HG03095 (cell line): Measurements from ENCODE around the gene LMBR1.
"Not testable (repeated sequence)": the region's sequence is repeated elsewhere in the genome, so short reads cannot be mapped to it uniquely, and the experiment has no call there.

ENCODE experiments used
- ATAC-seq: cut with Tn5 transposase; IDR thresholded peaks from one replicate; pipeline ENCODE4 v1.9.1; 2021; ENCODE audit warnings: moderate library complexity; ENCODE audit not compliant: unreplicated experiment

Gene LMBR1

GRCh38 chr7:156702399-156702798, 190.6 kb downstream of the LMBR1 start:
- ATAC-seq: no peak

DNA sequence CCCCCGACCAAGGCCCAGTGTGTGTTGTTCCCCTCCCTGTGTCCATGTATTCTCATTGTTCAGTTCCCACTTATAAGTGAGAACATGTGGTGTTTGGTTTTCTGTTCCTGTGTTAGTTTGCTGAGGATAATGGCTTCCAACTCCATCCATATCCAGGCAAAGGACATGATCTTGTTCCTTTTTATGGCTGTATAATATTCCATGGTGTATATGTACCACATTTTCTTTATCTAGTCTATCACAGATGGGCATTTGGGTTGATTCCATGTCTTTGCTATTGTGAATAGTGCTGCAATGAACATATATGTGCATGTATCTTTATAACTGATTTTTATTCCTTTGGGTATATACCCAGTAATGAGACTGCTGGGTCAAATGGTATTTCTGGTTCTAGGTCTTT, 191.2 kb downstream of the LMBR1 start:
- ATAC-seq: not testable (repeated sequence)

DNA sequence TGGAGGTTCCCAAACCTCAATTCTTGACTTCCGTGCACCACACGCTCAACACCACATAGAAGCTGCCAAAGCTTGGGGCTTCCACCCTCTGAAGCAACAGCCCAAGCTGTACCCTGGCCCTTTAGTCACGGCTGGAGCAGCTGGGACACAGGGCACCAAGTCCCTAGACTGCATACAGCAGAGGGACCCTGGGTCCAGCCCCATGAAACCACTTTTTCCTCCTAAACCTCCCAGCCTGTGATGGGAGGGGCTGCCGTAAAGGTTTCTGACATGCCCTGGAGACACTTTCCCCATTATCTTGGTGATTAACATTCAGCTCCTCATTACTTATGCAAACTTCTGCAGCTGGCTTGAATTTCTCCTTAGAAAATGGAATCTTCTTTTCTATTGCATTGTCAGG, 194.5 kb downstream of the LMBR1 start:
- ATAC-seq: not testable (repeated sequence)

DNA sequence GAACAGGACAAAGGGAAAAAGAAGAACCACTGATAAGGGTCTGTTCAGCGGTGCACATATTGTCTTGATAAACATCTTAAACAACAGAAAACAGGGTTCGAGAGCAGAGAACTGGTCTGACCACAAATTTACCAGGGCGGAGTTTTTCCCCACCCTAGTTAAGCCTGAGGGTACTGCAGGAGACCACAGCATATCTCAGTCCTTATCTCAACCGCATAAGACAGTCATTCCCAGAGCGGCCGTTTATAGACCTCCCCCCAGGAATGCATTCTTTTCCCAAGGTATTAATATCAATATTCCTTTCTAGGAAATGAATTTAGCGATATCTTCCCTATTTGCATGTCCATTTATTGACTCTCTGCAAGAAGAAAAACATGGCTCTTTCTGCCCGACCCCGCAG, 195.7 kb downstream of the LMBR1 start:
- ATAC-seq: not testable (repeated sequence)

GRCh38 chr7:156693627-156694026, 199.4 kb downstream of the LMBR1 start:
- ATAC-seq: no peak

DNA sequence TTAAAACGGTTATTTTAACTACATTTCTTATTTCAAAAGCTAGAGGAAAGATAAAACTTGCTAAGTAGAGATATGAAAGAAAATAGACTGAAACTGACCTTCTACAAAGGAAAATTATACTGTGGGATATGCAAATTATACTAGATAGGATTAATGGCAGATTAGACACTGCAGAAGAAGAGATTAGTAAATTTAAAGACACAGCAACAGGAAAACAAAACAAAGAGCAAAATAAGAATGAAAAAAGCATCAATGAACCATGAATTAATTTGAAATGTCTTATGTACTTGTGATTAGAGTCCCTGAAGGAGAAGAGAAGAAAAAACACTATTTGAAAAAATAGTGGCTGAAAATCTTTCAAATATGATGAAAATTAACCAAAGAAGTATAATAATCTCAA, 200.1 kb downstream of the LMBR1 start:
- ATAC-seq: no peak

- ATAC-seq: no peak
Observed at GRCh38 chr7:156691764-156692163, 201.2 kb downstream of the LMBR1 start.

- ATAC-seq: no peak
Observed at GRCh38 chr7:156684661-156685060, 208.3 kb downstream of the LMBR1 start.

DNA sequence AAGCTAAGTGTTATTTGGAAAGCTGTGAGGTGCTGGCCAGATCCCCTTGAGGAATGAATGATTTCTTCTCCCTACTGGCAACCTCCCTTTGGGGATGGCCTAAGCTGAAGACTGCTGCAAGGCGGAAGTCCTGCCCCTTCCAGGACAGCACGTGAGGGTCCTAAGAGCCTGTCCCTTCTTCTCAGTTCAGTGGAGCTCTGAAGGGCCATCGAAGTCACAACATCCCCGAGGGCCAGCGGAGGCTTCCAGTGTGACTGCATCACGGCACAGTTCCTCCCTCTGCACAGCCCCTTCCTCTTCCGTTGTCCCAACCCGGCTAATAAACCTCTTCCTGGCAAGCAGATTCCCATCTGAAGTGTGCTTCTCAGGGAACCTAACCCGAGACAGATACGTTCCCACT, 208.7 kb downstream of the LMBR1 start:
- ATAC-seq: no peak

DNA sequence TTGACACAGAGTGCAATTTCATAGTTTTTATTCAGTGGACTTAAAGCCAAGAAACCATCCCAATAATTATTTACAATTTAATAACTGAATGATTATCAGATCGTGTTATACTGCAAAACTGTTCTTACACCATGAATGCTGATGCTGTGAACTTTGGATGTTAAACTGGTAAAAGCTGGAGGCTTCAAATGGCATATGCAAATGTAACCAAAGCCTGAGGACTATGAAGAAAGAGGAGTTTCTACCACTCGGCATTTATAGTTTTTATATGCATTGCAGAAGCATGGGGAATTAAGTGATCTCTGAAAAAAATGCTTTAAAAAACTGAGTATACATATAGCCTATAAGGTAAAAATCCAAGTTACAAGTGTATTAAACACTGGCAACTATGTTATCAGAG, 210.1 kb downstream of the LMBR1 start:
- no peak for ATAC-seq

- ATAC-seq: no peak
Observed at GRCh38 chr7:156680281-156680680, 212.7 kb downstream of the LMBR1 start.

GRCh38 chr7:156677374-156678054, 215.5 kb downstream of the LMBR1 start:
- ATAC-seq: no peak

DNA sequence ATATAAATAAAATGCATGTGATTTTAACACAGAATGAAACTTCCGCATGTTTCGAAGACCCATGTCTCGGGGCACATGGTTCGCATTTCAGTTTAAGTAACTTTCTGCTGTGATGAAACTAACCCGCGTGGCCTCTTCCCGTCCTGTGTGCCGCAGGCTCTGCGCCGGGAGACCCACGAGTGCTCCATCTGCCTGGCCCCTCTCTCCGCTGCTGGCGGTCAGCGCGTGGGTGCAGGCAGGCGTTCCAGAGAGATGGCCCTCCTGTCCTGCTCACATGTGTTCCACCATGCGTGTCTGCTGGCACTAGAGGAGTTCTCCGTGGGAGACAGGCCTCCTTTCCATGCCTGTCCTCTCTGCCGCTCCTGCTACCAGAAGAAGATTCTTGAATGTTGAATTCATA, 216.7 kb downstream of the LMBR1 start:
- no peak for ATAC-seq

GRCh38 chr7:156675721-156676120, 217.3 kb downstream of the LMBR1 start:
- no peak for ATAC-seq

- ATAC-seq: no peak
Observed at GRCh38 chr7:156673902-156674301, 219.1 kb downstream of the LMBR1 start.

- no peak for ATAC-seq
Observed at GRCh38 chr7:156673454-156673853, 219.5 kb downstream of the LMBR1 start.

- no peak for ATAC-seq
Observed at GRCh38 chr7:156669035-156669828, 223.8 kb downstream of the LMBR1 start.

GRCh38 chr7:156668130-156668741, 224.7 kb downstream of the LMBR1 start:
- ATAC-seq: no peak

DNA sequence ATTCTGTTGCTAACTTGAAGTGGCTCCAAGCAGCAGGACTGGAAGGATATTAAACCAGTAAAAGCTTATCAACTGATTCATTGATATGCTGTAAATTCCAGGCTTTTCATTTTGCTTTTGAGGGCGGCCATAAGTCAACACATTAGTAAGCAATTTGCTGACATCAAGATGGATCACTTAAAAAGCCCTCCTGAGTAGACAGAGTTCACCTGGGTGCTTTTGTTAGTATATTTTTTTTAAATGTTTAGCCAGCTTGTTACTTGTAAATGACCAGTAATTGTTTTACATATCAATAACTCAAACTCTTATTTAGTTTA, 225.9 kb downstream of the LMBR1 start:
- no peak for ATAC-seq

- no peak for ATAC-seq
Observed at GRCh38 chr7:156666368-156667109, 226.4 kb downstream of the LMBR1 start.

GRCh38 chr7:156665101-156665500, 227.9 kb downstream of the LMBR1 start:
- no peak for ATAC-seq

DNA sequence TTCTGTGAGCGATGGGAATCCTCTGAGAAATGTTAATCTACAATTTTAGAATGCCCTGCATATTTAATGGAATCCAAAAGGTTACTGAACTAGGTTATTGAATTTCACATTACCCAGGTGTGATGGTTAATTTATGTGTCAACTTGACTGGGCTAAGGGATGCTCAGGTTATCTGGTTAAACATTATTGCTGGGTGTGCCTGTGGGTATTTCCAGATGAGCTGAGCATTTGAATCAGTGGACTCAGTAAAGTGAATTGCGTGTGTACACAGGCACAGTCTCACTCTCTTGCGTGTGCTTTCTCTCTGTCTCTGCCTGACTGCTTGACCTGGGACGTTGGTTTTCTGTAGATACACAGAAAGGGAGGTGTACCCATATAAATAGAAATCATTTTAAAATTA, 230.7 kb downstream of the LMBR1 start:
- ATAC-seq: no peak
